Measurements from ENCODE around the gene OR4L1.

- TF ChIP-seq POLR2A (IDR thresholded peaks at IDR 0.05) (no peak), CTCF (IDR thresholded peaks at IDR 0.05 in 4 of 5, conservative IDR thresholded peaks at IDR 0.05 in 1 of 5) (no peak)
Observed at GRCh38 chr14:20035449-20035848, 24.4 kb upstream of the OR4L1 start.
